ENCODE data around the gene SMKR1.

DNA sequence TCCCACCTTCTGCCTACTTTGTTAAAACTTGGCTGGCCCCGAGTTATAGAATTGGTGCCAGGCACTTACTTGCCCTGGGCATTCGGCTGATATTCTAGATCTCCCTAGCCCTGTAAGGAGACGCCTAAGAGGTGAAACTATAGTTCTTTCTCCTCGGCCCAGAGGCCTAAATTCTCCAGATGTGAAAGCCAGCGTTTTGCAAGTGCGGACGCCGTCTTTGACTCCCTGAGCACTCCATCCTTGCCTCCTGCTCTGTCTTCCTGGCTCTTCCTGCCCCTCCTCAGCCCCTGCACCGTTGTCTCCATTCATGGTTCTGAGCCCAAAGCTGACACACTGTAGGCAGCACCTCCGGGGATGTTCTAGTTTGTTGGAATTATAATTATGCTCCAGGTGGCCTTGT is 11.2 kb downstream of the SMKR1 start:
- no peak for TF ChIP-seq CTCF (conservative IDR thresholded peaks at IDR 0.05; ENCODE audit: low read length)
- no peak for TF ChIP-seq EZH2phosphoT487 (IDR thresholded peaks at IDR 0.05; ENCODE audit: borderline replicate concordance)

Measured in Loucy (cell line).